Neural progenitor cell (in vitro differentiated cells): Measurements from ENCODE around the gene NDRG4. TPM values are rescaled to one million over a fixed set of nuclear protein-coding genes. Genes with fewer than 3 reads are reported as not detected.

Experiments used
- DNase-seq: peaks from one replicate; pipeline ENCODE4 v3.0.0-alpha.2; 2016; ENCODE audit warnings: low spot score
- H2AFZ ChIP-seq: fragments of 200-600 bp; sonication (generic); replicated peaks from 2 replicates; pipeline ENCODE4 v1.6.1; 2016; ENCODE audit warnings: antibody characterized with exemption
- H3F3A ChIP-seq: fragments of 200-600 bp; sonication (generic); 2 replicates; pipeline ENCODE4 v1.6.1; 2016; ENCODE audit warnings: antibody characterized with exemption, low read depth
- H3K27ac ChIP-seq: fragments of 200-600 bp; sonication (generic); 2 replicates; pipeline ENCODE4 v1.5.1; 2016; ENCODE audit warnings: mild to moderate bottlenecking
- H3K27me3 ChIP-seq: fragments of 200-600 bp; sonication (generic); 2 replicates; pipeline ENCODE4 v1.6.1; 2016; ENCODE audit warnings: mild to moderate bottlenecking, moderate library complexity
- H3K36me3 ChIP-seq: fragments of 200-600 bp; sonication (generic); 2 replicates; pipeline ENCODE4 v1.5.1; 2016
- H3K4me1 ChIP-seq: fragments of 200-600 bp; sonication (generic); 2 replicates; pipeline ENCODE4 v1.6.1; 2016; ENCODE audit warnings: mixed run types
- H3K4me2 ChIP-seq: fragments of 200-600 bp; sonication (generic); 2 replicates; pipeline ENCODE4 v1.6.1; 2016
- H3K4me3 ChIP-seq: fragments of 200-600 bp; sonication (generic); 2 replicates; pipeline ENCODE4 v1.5.1; 2016
- H3K79me2 ChIP-seq: fragments of 200-600 bp; sonication (generic); 2 replicates; pipeline ENCODE4 v1.6.1; 2016; ENCODE audit warnings: low read depth
- H3K9ac ChIP-seq: fragments of 200-600 bp; sonication (generic); 2 replicates; pipeline ENCODE4 v1.6.1; 2016
- H3K9me3 ChIP-seq: fragments of 200-600 bp; sonication (generic); 2 replicates; pipeline ENCODE4 v1.5.1; 2016; ENCODE audit warnings: low read depth
- H4K20me1 ChIP-seq: fragments of 200-600 bp; sonication (generic); 2 replicates; pipeline ENCODE4 v1.6.1; 2016; ENCODE audit warnings: low read depth
- H3K27ac Mint-ChIP-seq: 3 replicates; pipeline ENCODE4 v1.8.0; 2021; ENCODE audit warnings: mixed read lengths
- H3K27me3 Mint-ChIP-seq: 2 replicates; pipeline ENCODE4 v1.8.0; 2022; ENCODE audit warnings: low read depth, mild to moderate bottlenecking, inconsistent platforms, moderate library complexity, mixed read lengths; ENCODE audit not compliant: insufficient read depth
- H3K36me3 Mint-ChIP-seq: 3 replicates; pipeline ENCODE4 v1.8.0; 2021; ENCODE audit warnings: mixed read lengths
- H3K4me1 Mint-ChIP-seq: 3 replicates; pipeline ENCODE4 v1.8.0; 2021; ENCODE audit warnings: mixed read lengths
- H3K4me3 Mint-ChIP-seq: 3 replicates; pipeline ENCODE4 v1.8.0; 2021; ENCODE audit warnings: mild to moderate bottlenecking, moderate library complexity, mixed read lengths
- H3K9me3 Mint-ChIP-seq: 3 replicates; pipeline ENCODE4 v1.8.0; 2020; ENCODE audit warnings: mixed read lengths
- CTCF ChIP-seq: fragments of 200-600 bp; sonication (generic); IDR thresholded peaks from 2 replicates; pipeline ENCODE4 v1.5.1; 2017; ENCODE audit warnings: antibody characterized with exemption, mild to moderate bottlenecking
- EZH2 ChIP-seq: fragments of 200-600 bp; sonication (generic); IDR thresholded peaks from 2 replicates; pipeline ENCODE4 v1.6.1; 2017; ENCODE audit warnings: antibody characterized with exemption, mild to moderate bottlenecking, moderate library complexity
- EZH2phosphoT487 ChIP-seq: fragments of 200-600 bp; sonication (generic); IDR thresholded peaks from 2 replicates; pipeline ENCODE4 v1.6.1; 2017; ENCODE audit warnings: antibody characterized with exemption
- total RNA-seq: library from RNA; depleted of rRNA; stranded (reverse); fragments of >200 nt; gene quantifications from 2 replicates; pipeline ENCODE4 v1.2.3, GENCODE V29; 2015; ENCODE audit warnings: low replicate concordance

The NDRG4 gene
- total RNA-seq, 1 donor from 2014 or later: 14.6 TPM

- no peak for DNase-seq
- H2AFZ ChIP-seq: no peak overlapping the region
- no peak overlapping the region for H3K4me3 Mint-ChIP-seq
- peak overlapping the region; percentile 93 for H3K4me2 ChIP-seq
- H3K4me1 ChIP-seq: peaks cover 3% of the 10 kb centered on the region
- H3K4me3 ChIP-seq: no peak overlapping the region
- H3K9ac ChIP-seq: no peak overlapping the region
- no peaks in the 10 kb centered on the region for H3K79me2 ChIP-seq
- H3K27ac ChIP-seq: no peak overlapping the region
- peaks cover 12% of the 10 kb centered on the region for H3K4me1 Mint-ChIP-seq
- peaks cover 2% of the 10 kb centered on the region for H3K36me3 Mint-ChIP-seq
- H3K27ac Mint-ChIP-seq: no peak overlapping the region
- TF ChIP-seq EZH2 (no peak), CTCF (no peak), EZH2phosphoT487 (no peak)
- H3K27me3 ChIP-seq: peaks cover 70% of the 10 kb centered on the region
- H3K36me3 ChIP-seq: no peaks in the 10 kb centered on the region
- no peaks in the 10 kb centered on the region for H4K20me1 ChIP-seq
- H3K27me3 Mint-ChIP-seq: peaks cover 55% of the 10 kb centered on the region
- peaks cover 37% of the 10 kb centered on the region for H3F3A ChIP-seq
- H3K9me3 ChIP-seq: no peaks in the 10 kb centered on the region
- H3K9me3 Mint-ChIP-seq: no peaks in the 10 kb centered on the region
Measured at GRCh38 chr16:58465817-58466216, 34.1 kb upstream of the NDRG4 start.

- H3K4me1 ChIP-seq: no peaks in the 10 kb centered on the region
- H2AFZ ChIP-seq: no peak overlapping the region
- DNase-seq: no peak
- peaks cover 31% of the 10 kb centered on the region for H3F3A ChIP-seq
- no peaks in the 10 kb centered on the region for H3K36me3 ChIP-seq
- Mint-ChIP-seq H3K36me3 (peaks cover 2% of the 10 kb centered on the region), H3K9me3 (no peaks in the 10 kb centered on the region), H3K27me3 (peaks cover 51% of the 10 kb centered on the region), H3K4me3 (no peak overlapping the region), H3K27ac (no peak overlapping the region), H3K4me1 (peaks cover 8% of the 10 kb centered on the region)
- H3K9ac ChIP-seq: no peak overlapping the region
- no peak overlapping the region for H3K4me2 ChIP-seq
- no peak overlapping the region for H3K4me3 ChIP-seq
- H3K9me3 ChIP-seq: no peaks in the 10 kb centered on the region
- peaks cover 64% of the 10 kb centered on the region for H3K27me3 ChIP-seq
- no peak overlapping the region for H3K27ac ChIP-seq
- no peaks in the 10 kb centered on the region for H4K20me1 ChIP-seq
- no peaks in the 10 kb centered on the region for H3K79me2 ChIP-seq
- TF ChIP-seq CTCF (no peak), EZH2phosphoT487 (no peak), EZH2 (no peak)
Measured at GRCh38 chr16:58466396-58466795, 33.5 kb upstream of the NDRG4 start.

GRCh38 chr16:58467905-58468304 lies 32.0 kb upstream of the NDRG4 start:
- H3K9ac ChIP-seq: no peak overlapping the region
- Mint-ChIP-seq H3K27me3 (peaks cover 46% of the 10 kb centered on the region), H3K36me3 (peaks cover 2% of the 10 kb centered on the region), H3K4me1 (peaks cover 8% of the 10 kb centered on the region), H3K9me3 (no peaks in the 10 kb centered on the region), H3K4me3 (no peak overlapping the region), H3K27ac (no peak overlapping the region)
- H3K36me3 ChIP-seq: no peaks in the 10 kb centered on the region
- no peak for DNase-seq
- no peak for TF ChIP-seq CTCF
- TF ChIP-seq EZH2phosphoT487: no peak
- TF ChIP-seq EZH2: no peak
- H3F3A ChIP-seq: peaks cover 16% of the 10 kb centered on the region
- no peak overlapping the region for H2AFZ ChIP-seq
- H4K20me1 ChIP-seq: no peaks in the 10 kb centered on the region
- H3K9me3 ChIP-seq: no peaks in the 10 kb centered on the region
- peaks cover 49% of the 10 kb centered on the region for H3K27me3 ChIP-seq
- no peak overlapping the region for H3K4me2 ChIP-seq
- no peaks in the 10 kb centered on the region for H3K4me1 ChIP-seq
- no peak overlapping the region for H3K4me3 ChIP-seq
- no peaks in the 10 kb centered on the region for H3K79me2 ChIP-seq
- H3K27ac ChIP-seq: no peak overlapping the region
